HEK293T (cell line): ENCODE measurements around the gene PRKCB.

ENCODE experiments used
- CTCF ChIA-PET: fragments of 350-600 bp; formaldehyde crosslinking; extraction: SDS; loops from one replicate; lab custom pipeline; 2021; ENCODE audit warnings: antibody characterized with exemption, inconsistent platforms; lab: Yijun Ruan, JAX
- POLR2A ChIA-PET: fragments of 350-600 bp; formaldehyde crosslinking; extraction: SDS; loops from one replicate; lab custom pipeline; 2020; ENCODE audit warnings: antibody characterized with exemption, inconsistent platforms; lab: Yijun Ruan, JAX
- DNase-seq: peaks from one replicate; pipeline ENCODE4 v3.0.0; 2012; ENCODE audit warnings: mixed read lengths; ENCODE audit errors: extremely low spot score
- ARNT ChIP-seq: fragments of 450-650 bp; IDR thresholded peaks from 2 replicates; pipeline ENCODE4 v1.6.1; 2017; ENCODE audit warnings: mild to moderate bottlenecking
- BHLHE40 ChIP-seq: fragments of 450-650 bp; IDR thresholded peaks from 2 replicates; pipeline ENCODE4 v1.6.1; 2016; ENCODE audit warnings: mild to moderate bottlenecking, moderate library complexity, borderline replicate concordance
- CTBP1 ChIP-seq: fragments of 450-650 bp; IDR thresholded peaks from 2 replicates; pipeline ENCODE4 v1.6.1; 2016; ENCODE audit warnings: borderline replicate concordance
- ELF4 ChIP-seq: fragments of 450-650 bp; IDR thresholded peaks from 2 replicates; pipeline ENCODE4 v1.6.1; 2017; ENCODE audit warnings: antibody characterized with exemption
- FOXA1 ChIP-seq: fragments of 450-650 bp; IDR thresholded peaks from 2 replicates; pipeline ENCODE4 v1.6.1; 2016; ENCODE audit warnings: mild to moderate bottlenecking
- FOXK2 ChIP-seq: fragments of 450-650 bp; IDR thresholded peaks from 2 replicates; pipeline ENCODE4 v1.6.1; 2016; ENCODE audit warnings: mild to moderate bottlenecking
- FOXM1 ChIP-seq: fragments of 450-650 bp; IDR thresholded peaks from 2 replicates; pipeline ENCODE4 v1.6.1; 2017; ENCODE audit warnings: mild to moderate bottlenecking, borderline replicate concordance
- HDGF ChIP-seq: fragments of 450-650 bp; IDR thresholded peaks from 2 replicates; pipeline ENCODE4 v1.6.1; 2017; ENCODE audit warnings: antibody characterized with exemption, borderline replicate concordance
- L3MBTL2 ChIP-seq: fragments of 450-650 bp; conservative IDR thresholded peaks from 2 replicates; pipeline ENCODE4 v1.6.1; 2016; ENCODE audit warnings: mild to moderate bottlenecking
- LEF1 ChIP-seq: fragments of 450-650 bp; IDR thresholded peaks from 2 replicates; pipeline ENCODE4 v1.6.1; 2017; ENCODE audit warnings: mild to moderate bottlenecking, borderline replicate concordance
- NFRKB ChIP-seq: fragments of 450-650 bp; IDR thresholded peaks from 2 replicates; pipeline ENCODE4 v1.6.1; 2016; ENCODE audit warnings: mild to moderate bottlenecking, moderate library complexity
- PKNOX1 ChIP-seq: fragments of 450-650 bp; IDR thresholded peaks from 2 replicates; pipeline ENCODE4 v1.6.1; 2016
- SP1 ChIP-seq: fragments of 450-650 bp; IDR thresholded peaks from 2 replicates; pipeline ENCODE4 v1.6.1; 2017
- SUZ12 ChIP-seq: fragments of 450-650 bp; IDR thresholded peaks from 2 replicates; pipeline ENCODE4 v1.6.1; 2016; ENCODE audit warnings: mild to moderate bottlenecking
- TARDBP ChIP-seq: fragments of 450-650 bp; IDR thresholded peaks from 2 replicates; pipeline ENCODE4 v1.6.1; 2016
- ZNF384 ChIP-seq: fragments of 450-650 bp; IDR thresholded peaks from 2 replicates; pipeline ENCODE4 v1.6.1; 2016

The PRKCB gene

GRCh38 chr16:24051125-24051524 is 215.3 kb downstream of the PRKCB start:
- ChIA-PET CTCF (interaction anchor here (1.0 kb wide), 1 partner anchor 454 kb away, joined by 6 read pairs; no protein-coding TSS in a partner anchor), POLR2A (no interaction called here)
- DNase-seq: no peak
- TF ChIP-seq FOXK2 (no peak), BHLHE40 (no peak), ARNT (no peak), CTBP1 (no peak), SUZ12 (no peak), TARDBP (no peak), ZNF384 (no peak)

- no peak for DNase-seq
- ChIA-PET CTCF (no interaction called here), POLR2A (no interaction called here)
- no peak for TF ChIP-seq ARNT
- no peak for TF ChIP-seq ELF4
- TF ChIP-seq FOXM1: no peak
- no peak for TF ChIP-seq CTBP1
- no peak for TF ChIP-seq TARDBP
- TF ChIP-seq BHLHE40: no peak
- TF ChIP-seq ZNF384: no peak
- TF ChIP-seq L3MBTL2: no peak
- no peak for TF ChIP-seq SUZ12
- no peak for TF ChIP-seq HDGF
- TF ChIP-seq NFRKB: no peak
- TF ChIP-seq FOXK2: no peak
- no peak for TF ChIP-seq SP1
- no peak for TF ChIP-seq LEF1
- TF ChIP-seq FOXA1: no peak
- no peak for TF ChIP-seq PKNOX1
These were observed 216.7 kb downstream of the PRKCB start for GRCh38 chr16:24052329-24053098.

DNA sequence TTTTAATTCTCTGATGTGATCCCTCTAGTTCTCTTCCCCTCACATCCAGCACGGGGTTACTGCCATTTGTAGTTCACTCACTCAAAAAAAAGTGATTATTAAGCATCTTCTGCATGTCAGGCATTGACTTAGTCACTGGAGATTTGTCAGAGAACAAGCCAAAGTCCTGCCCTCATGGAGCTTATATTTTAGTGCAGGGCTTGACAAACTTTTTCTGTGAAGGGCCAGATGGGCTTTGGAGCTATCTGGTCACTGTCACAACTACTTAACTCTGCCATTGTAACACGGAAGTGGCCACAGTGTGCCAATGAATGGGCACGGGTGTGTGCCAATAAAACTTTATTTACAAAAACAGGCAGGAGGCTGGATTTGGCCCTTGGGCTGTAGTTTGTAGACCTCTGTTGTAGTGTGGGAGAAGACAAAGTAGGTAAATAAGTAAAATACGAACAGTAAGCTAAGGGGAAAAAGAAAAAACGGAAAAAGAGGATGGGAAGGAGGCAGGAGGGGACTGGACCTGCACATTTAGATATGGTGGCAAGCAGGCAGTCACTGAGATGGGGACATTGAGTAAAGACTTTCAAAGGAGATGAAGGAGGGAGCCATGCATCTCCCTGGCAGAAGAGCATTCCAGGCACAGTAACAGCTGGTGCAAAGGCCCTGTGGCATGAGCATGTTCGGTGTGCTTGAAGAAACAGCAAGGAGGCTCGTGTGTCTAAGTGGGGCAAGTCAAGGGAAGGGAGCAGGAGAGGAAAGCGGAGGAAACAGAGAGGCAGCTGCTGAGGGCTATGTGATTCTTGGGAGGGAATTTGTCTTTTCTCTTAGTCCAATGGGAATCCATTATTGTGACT is 217.5 kb downstream of the PRKCB start:
- no peak for TF ChIP-seq ELF4
- no peak for TF ChIP-seq FOXK2
- TF ChIP-seq NFRKB: no peak
- no peak for TF ChIP-seq LEF1
- no peak for TF ChIP-seq L3MBTL2
- TF ChIP-seq BHLHE40: no peak
- TF ChIP-seq PKNOX1: no peak
- TF ChIP-seq CTBP1: no peak
- TF ChIP-seq ARNT: no peak
- no peak for TF ChIP-seq SP1
- no peak for TF ChIP-seq HDGF
- no peak for TF ChIP-seq FOXA1
- no peak for TF ChIP-seq TARDBP
- no peak for TF ChIP-seq SUZ12
- no peak for TF ChIP-seq FOXM1
- POLR2A ChIA-PET: no interaction called here
- DNase-seq: no peak
- CTCF ChIA-PET: no interaction called here

DNA sequence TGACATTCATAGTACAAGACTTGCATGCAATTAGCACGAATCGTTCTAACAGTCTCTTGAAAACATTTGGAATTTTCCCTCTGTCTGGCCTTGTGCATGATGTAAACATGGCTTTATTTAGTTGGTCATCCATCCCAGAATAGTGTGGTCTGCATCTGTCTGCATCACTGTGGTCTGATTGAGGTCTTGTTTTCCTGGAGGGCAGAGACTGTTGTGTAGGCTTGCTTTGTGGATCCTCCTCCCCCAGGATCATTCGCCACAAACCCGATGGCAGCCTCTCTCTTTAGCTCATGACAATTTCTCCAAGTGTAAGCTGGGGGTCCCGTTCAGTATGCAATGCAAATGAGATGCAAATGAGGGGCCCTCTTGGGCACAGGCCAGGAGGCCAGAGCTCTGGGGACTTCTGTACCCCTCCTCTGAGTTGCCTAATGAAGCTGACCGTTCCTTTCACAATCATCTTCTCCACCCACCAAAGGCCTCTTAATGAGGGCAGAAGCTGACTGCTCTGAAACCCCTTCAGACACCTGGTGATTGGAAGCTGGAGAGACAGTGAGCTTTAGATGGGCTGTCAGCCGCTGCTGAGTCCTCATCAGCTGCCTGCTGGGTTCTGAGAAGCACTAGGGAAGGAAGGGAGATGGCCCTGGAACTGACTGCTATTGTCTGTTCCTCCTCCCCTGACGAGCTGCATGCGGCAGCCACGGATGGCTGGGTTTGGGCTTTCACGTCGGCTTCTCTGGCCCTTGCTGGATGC is 219.1 kb downstream of the PRKCB start:
- DNase-seq: no peak
- CTCF ChIA-PET: interaction anchor here (0.9 kb wide), 1 partner anchor 16 kb away, joined by 6 read pairs; no protein-coding TSS in a partner anchor

More for the DNA sequence above, 219.1 kb downstream of the PRKCB start:
- POLR2A ChIA-PET: no interaction called here
- TF ChIP-seq ARNT (no peak), ZNF384 (no peak), SUZ12 (no peak), FOXM1 (no peak), BHLHE40 (no peak), ELF4 (no peak), SP1 (no peak), TARDBP (no peak), PKNOX1 (no peak), FOXK2 (no peak), HDGF (no peak), LEF1 (no peak), FOXA1 (no peak), CTBP1 (no peak), L3MBTL2 (no peak), NFRKB (no peak)
